ENCODE data around the gene HSPH1. TPM values are rescaled to one million over a fixed set of nuclear protein-coding genes. Genes with fewer than 3 reads are reported as not detected.

The HSPH1 gene
- total and polyA plus RNA-seq, 11 donors, result 24.6 to 88.1 (median 44.5) TPM

- DNase-seq (no peak), ATAC-seq (peak; percentile 1 to 9 (median 2))
- no peaks in the 10 kb centered on the region for H3K9me3 ChIP-seq
- peak overlapping the region in 7 of 12 donors; percentile 11 to 38 (median 30) for H3K4me3 ChIP-seq
- no peak for TF ChIP-seq POLR2A (IDR thresholded peaks at IDR 0.05)
- TF ChIP-seq CTCF (IDR thresholded peaks at IDR 0.05), result no peak
- 46 to 65% (median 58%) methylated on average over 12 of the region's 12 CpGs for WGBS, 4 donors
- H3K4me1 ChIP-seq, result peaks cover 0 to 54% (median 30%) of the 10 kb centered on the region in 12 donors
- peak overlapping the region; percentile 45 to 90 (median 74) for H3K27ac ChIP-seq
- intact Hi-C loops (cut with DNase I), result loop anchor here in 1 of 10 donors (10.0 kb wide), 1 partner anchor 216 kb away; no protein-coding TSS in a partner anchor
- no peaks in the 10 kb centered on the region for H3K27me3 ChIP-seq
- H3K36me3 ChIP-seq, result no peaks in the 10 kb centered on the region
Observed at GRCh38 chr13:31208559-31209122, 46.9 kb upstream of the HSPH1 start.

- Histone ChIP-seq H3K27ac (peak overlapping the region; percentile 45 to 90 (median 74)), H3K9me3 (no peaks in the 10 kb centered on the region), H3K4me3 (peak overlapping the region in 4 of 12 donors; percentile 12 to 38 (median 34)), H3K36me3 (no peaks in the 10 kb centered on the region), H3K4me1 (peaks cover 0 to 60% (median 30%) of the 10 kb centered on the region in 12 donors), H3K27me3 (no peaks in the 10 kb centered on the region)
- DNase-seq, result peak in 4 of 5 donors; percentile 40 to 73 (median 46)
- intact Hi-C loops (cut with DNase I), result loop anchor here in 1 of 10 donors (10.0 kb wide), 1 partner anchor 217 kb away; no protein-coding TSS in a partner anchor
- WGBS, 4 donors, result 38 to 52% (median 43%) methylated on average over 15 of the region's 15 CpGs
- TF ChIP-seq CTCF (IDR thresholded peaks at IDR 0.05) (no peak), POLR2A (IDR thresholded peaks at IDR 0.05) (no peak)
- peak; percentile 58 to 73 (median 67) for ATAC-seq
Observed at GRCh38 chr13:31207661-31208552, 46.2 kb upstream of the HSPH1 start.

GRCh38 chr13:31204592-31204991 is 42.9 kb upstream of the HSPH1 start:
- Histone ChIP-seq H3K27me3 (no peaks in the 10 kb centered on the region), H3K9me3 (no peaks in the 10 kb centered on the region), H3K27ac (peak overlapping the region in 7 of 12 donors; percentile 26 to 71 (median 49)), H3K4me1 (peaks cover 0 to 71% (median 29%) of the 10 kb centered on the region in 12 donors), H3K4me3 (no peak overlapping the region), H3K36me3 (no peaks in the 10 kb centered on the region)
- DNase-seq (no peak), ATAC-seq (no peak)
- TF ChIP-seq CTCF (IDR thresholded peaks at IDR 0.05) (no peak), POLR2A (IDR thresholded peaks at IDR 0.05) (no peak)
- intact Hi-C loops (cut with DNase I), result loop anchor here in 2 of 10 donors (5.0 to 10.0 kb wide), 2 partner anchors 42 to 220 kb away; partner anchors contain the start of gene HSPH1 (in 1 of the 2)
- WGBS, 4 donors, result 61 to 88% (median 70%) methylated on average over 1 of the region's 1 CpG

Measured in heart left ventricle (tissue), 16 donors.